ENCODE measurements around the gene RASGRP1. TPM values are rescaled to one million over a fixed set of nuclear protein-coding genes. Genes with fewer than 3 reads are reported as not detected.
A peak's percentile ranks its signal among the peaks of the same experiment; 100 is the strongest.

Gene RASGRP1
- total RNA-seq, 5 donors from 2014 or later (not counting 1 experiment from before 2014, with no cell fraction given) = 118 to 148 (median 131) TPM

- Mint-ChIP-seq H3K27me3 (no peaks in the 10 kb centered on the region), H3K27ac (peak overlapping the region; percentile 94 to 98), H3K4me1 (peaks cover 92 to 98% (median 94%) of the 10 kb centered on the region in 3 donors), H3K4me3 (peak overlapping the region; percentile 66 to 96 (median 87)), H3K9me3 (no peaks in the 10 kb centered on the region), H3K36me3 (peaks cover 65% of the 10 kb centered on the region)
- peaks cover 84 to 85% of the 10 kb centered on the region in 2 experiments for H3K4me1 ChIP-seq (ENCODE audit: control insufficient read depth in 1 of 2, extremely low read depth in 1 of 2, insufficient read depth in 2 of 2, low read length in 2 of 2)
- peak overlapping the region; percentile 74 for H3K27ac ChIP-seq (ENCODE audit: low read length)
- no peaks in the 10 kb centered on the region for H3K9me3 ChIP-seq
- H3K27me3 ChIP-seq (replicated peaks in 1 of 2; ENCODE audit: control insufficient read depth in 2 of 2, extremely low read depth in 1 of 2, insufficient read depth in 2 of 2, low read length in 1 of 2) = no peaks in the 10 kb centered on the region
- 70% methylated on average over 2 of the region's 6 CpGs for WGBS (ENCODE audit: insufficient coverage)
- H3K4me3 ChIP-seq (ENCODE audit: control insufficient read depth in 1 of 2, extremely low read depth in 1 of 2, low read length in 1 of 2) = peak overlapping the region; percentile 18 to 49
- no peak for ATAC-seq (replicated peaks in 1 of 4)
- CTCF ChIA-PET = interaction anchor here (1.0 to 6.8 kb wide), 3 partner anchors 128 to 141 kb away, joined by 3 to 249 read pairs (median 96); no protein-coding TSS in a partner anchor
- POLR2A ChIA-PET = no interaction called here
- peaks cover 6 to 70% of the 10 kb centered on the region in 2 donors for H3K36me3 ChIP-seq (ENCODE audit: control insufficient read depth in 2 of 2, extremely low read depth in 1 of 2, insufficient read depth in 1 of 2, low read length in 1 of 2)
- no peak for DNase-seq
These were observed 6.1 kb downstream of the RASGRP1 start for GRCh38 chr15:38558372-38559059.

- Mint-ChIP-seq H3K27ac (peak overlapping the region; percentile 94 to 98), H3K4me1 (peaks cover 98 to 100% (median 99%) of the 10 kb centered on the region in 3 donors), H3K36me3 (peaks cover 67% of the 10 kb centered on the region), H3K27me3 (no peaks in the 10 kb centered on the region), H3K4me3 (peak overlapping the region; percentile 66 to 96 (median 87)), H3K9me3 (no peaks in the 10 kb centered on the region)
- CTCF ChIA-PET = interaction anchor here in 1 of 2 donors (0.7 kb wide), 1 partner anchor 132 kb away, joined by 4 read pairs; no protein-coding TSS in a partner anchor
- peak in 3 of 4 experiments; percentile 24 to 34 (median 30) for ATAC-seq (replicated peaks in 1 of 4)
- DNase-seq = peak in 4 of 35 experiments; percentile 13 to 52 (median 19)
- H3K4me1 ChIP-seq (ENCODE audit: control insufficient read depth in 1 of 2, extremely low read depth in 1 of 2, insufficient read depth in 2 of 2, low read length in 2 of 2) = peaks cover 88 to 91% of the 10 kb centered on the region in 2 experiments
- peak overlapping the region; percentile 74 for H3K27ac ChIP-seq (ENCODE audit: low read length)
- WGBS (ENCODE audit: insufficient coverage) = 14% methylated on average over 4 of the region's 10 CpGs
- H3K27me3 ChIP-seq (replicated peaks in 1 of 2; ENCODE audit: control insufficient read depth in 2 of 2, extremely low read depth in 1 of 2, insufficient read depth in 2 of 2, low read length in 1 of 2) = no peaks in the 10 kb centered on the region
- no peaks in the 10 kb centered on the region for H3K9me3 ChIP-seq
- POLR2A ChIA-PET = no interaction called here
- H3K4me3 ChIP-seq (ENCODE audit: control insufficient read depth in 1 of 2, extremely low read depth in 1 of 2, low read length in 1 of 2) = peak overlapping the region; percentile 18 to 25
- peaks cover 6 to 72% of the 10 kb centered on the region in 2 donors for H3K36me3 ChIP-seq (ENCODE audit: control insufficient read depth in 2 of 2, extremely low read depth in 1 of 2, insufficient read depth in 1 of 2, low read length in 1 of 2)
These were observed 6.7 kb downstream of the RASGRP1 start for GRCh38 chr15:38557921-38558320.

- POLR2A ChIA-PET = interaction anchor here in 1 of 2 donors (0.8 kb wide), 1 partner anchor 8 kb away, joined by 3 read pairs; no protein-coding TSS in a partner anchor
- ATAC-seq (replicated peaks in 1 of 4) = peak in 2 of 4 experiments; percentile 21 to 35
These were observed 8.8 kb downstream of the RASGRP1 start for GRCh38 chr15:38555686-38556334.

GRCh38 chr15:38554354-38554753 is 10.3 kb downstream of the RASGRP1 start:
- peaks cover 58% of the 10 kb centered on the region for H3K36me3 Mint-ChIP-seq
- Histone ChIP-seq H3K36me3 (ENCODE audit: control insufficient read depth in 2 of 2, extremely low read depth in 1 of 2, insufficient read depth in 1 of 2, low read length in 1 of 2) (peaks cover 10 to 65% of the 10 kb centered on the region in 2 donors), H3K27ac (ENCODE audit: low read length) (peak overlapping the region; percentile 31), H3K4me3 (ENCODE audit: control insufficient read depth in 1 of 2, extremely low read depth in 1 of 2, low read length in 1 of 2) (no peak overlapping the region), H3K9me3 (no peaks in the 10 kb centered on the region), H3K27me3 (replicated peaks in 1 of 2; ENCODE audit: control insufficient read depth in 2 of 2, extremely low read depth in 1 of 2, insufficient read depth in 2 of 2, low read length in 1 of 2) (no peaks in the 10 kb centered on the region), H3K4me1 (ENCODE audit: control insufficient read depth in 1 of 2, extremely low read depth in 1 of 2, insufficient read depth in 2 of 2, low read length in 2 of 2) (peaks cover 72 to 75% of the 10 kb centered on the region in 2 experiments)
- peaks cover 90 to 92% (median 91%) of the 10 kb centered on the region in 3 donors for H3K4me1 Mint-ChIP-seq
- ChIA-PET POLR2A (interaction anchor here in 1 of 2 donors (0.5 to 0.9 kb wide), 2 partner anchors 73 to 99 kb away, joined by 3 to 4 read pairs; no protein-coding TSS in a partner anchor), CTCF (interaction anchor here (0.6 to 5.1 kb wide), 8 partner anchors 9 to 145 kb away, joined by 3 to 33 read pairs (median 4); partner anchors contain the start of gene RASGRP1 (in 2 of the 2))
- H3K27ac Mint-ChIP-seq = peak overlapping the region; percentile 94 to 98
- no peaks in the 10 kb centered on the region for H3K9me3 Mint-ChIP-seq
- ATAC-seq (replicated peaks in 1 of 4) = peak; percentile 39 to 86 (median 60)
- no peaks in the 10 kb centered on the region for H3K27me3 Mint-ChIP-seq
- WGBS (ENCODE audit: insufficient coverage) = 71% methylated on average over 1 of the region's 4 CpGs
- peak in 10 of 35 experiments; percentile 20 to 70 (median 28) for DNase-seq
- H3K4me3 Mint-ChIP-seq = peak overlapping the region in 2 of 3 donors; percentile 32 to 87

More at GRCh38 chr15:38555686-38556334, 8.8 kb downstream of the RASGRP1 start:
- Mint-ChIP-seq H3K4me1 (peaks cover 96 to 98% (median 96%) of the 10 kb centered on the region in 3 donors), H3K36me3 (peaks cover 67% of the 10 kb centered on the region), H3K27ac (peak overlapping the region; percentile 94 to 98), H3K4me3 (peak overlapping the region; percentile 66 to 96 (median 87)), H3K9me3 (no peaks in the 10 kb centered on the region), H3K27me3 (no peaks in the 10 kb centered on the region)
- peaks cover 6 to 70% of the 10 kb centered on the region in 2 donors for H3K36me3 ChIP-seq (ENCODE audit: control insufficient read depth in 2 of 2, extremely low read depth in 1 of 2, insufficient read depth in 1 of 2, low read length in 1 of 2)
- peak overlapping the region; percentile 74 for H3K27ac ChIP-seq (ENCODE audit: low read length)
- no peaks in the 10 kb centered on the region for H3K9me3 ChIP-seq
- no peak for DNase-seq
- H3K4me3 ChIP-seq (ENCODE audit: control insufficient read depth in 1 of 2, extremely low read depth in 1 of 2, low read length in 1 of 2) = no peak overlapping the region
- peaks cover 79 to 87% of the 10 kb centered on the region in 2 experiments for H3K4me1 ChIP-seq (ENCODE audit: control insufficient read depth in 1 of 2, extremely low read depth in 1 of 2, insufficient read depth in 2 of 2, low read length in 2 of 2)
- WGBS (ENCODE audit: insufficient coverage) = 35% methylated on average over 3 of the region's 5 CpGs
- CTCF ChIA-PET = interaction anchor here (0.8 to 4.3 kb wide), 6 partner anchors 8 to 144 kb away, joined by 3 to 21 read pairs (median 4); partner anchors contain the start of gene RASGRP1 (in 2 of the 2)
- no peaks in the 10 kb centered on the region for H3K27me3 ChIP-seq (replicated peaks in 1 of 2; ENCODE audit: control insufficient read depth in 2 of 2, extremely low read depth in 1 of 2, insufficient read depth in 2 of 2, low read length in 1 of 2)

- H3K4me3 Mint-ChIP-seq = peak overlapping the region; percentile 54 to 87 (median 69)
- CTCF ChIA-PET = interaction anchor here (0.5 to 5.1 kb wide), 9 partner anchors 8 to 1071 kb away, joined by 3 to 33 read pairs (median 6); partner anchors contain the start of gene RASGRP1 (in 2 of the 2)
These were observed 11.5 kb downstream of the RASGRP1 start for GRCh38 chr15:38553071-38553470.

More at GRCh38 chr15:38553071-38553470, 11.5 kb downstream of the RASGRP1 start:
- Mint-ChIP-seq H3K9me3 (no peaks in the 10 kb centered on the region), H3K27ac (peak overlapping the region; percentile 94 to 98), H3K27me3 (no peaks in the 10 kb centered on the region), H3K4me1 (peaks cover 90 to 92% (median 92%) of the 10 kb centered on the region in 3 donors), H3K36me3 (peaks cover 59% of the 10 kb centered on the region)
- Histone ChIP-seq H3K9me3 (no peaks in the 10 kb centered on the region), H3K27me3 (replicated peaks in 1 of 2; ENCODE audit: control insufficient read depth in 2 of 2, extremely low read depth in 1 of 2, insufficient read depth in 2 of 2, low read length in 1 of 2) (no peaks in the 10 kb centered on the region), H3K27ac (ENCODE audit: low read length) (peak overlapping the region; percentile 10), H3K4me3 (ENCODE audit: control insufficient read depth in 1 of 2, extremely low read depth in 1 of 2, low read length in 1 of 2) (peak overlapping the region in 1 of 2 donors; percentile 15), H3K4me1 (ENCODE audit: control insufficient read depth in 1 of 2, extremely low read depth in 1 of 2, insufficient read depth in 2 of 2, low read length in 2 of 2) (peaks cover 64 to 67% of the 10 kb centered on the region in 2 experiments), H3K36me3 (ENCODE audit: control insufficient read depth in 2 of 2, extremely low read depth in 1 of 2, insufficient read depth in 1 of 2, low read length in 1 of 2) (peaks cover 7 to 64% of the 10 kb centered on the region in 2 donors)
- DNase-seq (no peak), ATAC-seq (replicated peaks in 1 of 4) (no peak)
- WGBS (ENCODE audit: insufficient coverage) = 79% methylated on average over 4 of the region's 4 CpGs
- POLR2A ChIA-PET = no interaction called here

Data from T-cell (primary cell).